ENCODE data around the gene CNTNAP2. TPM values are rescaled to one million over a fixed set of nuclear protein-coding genes. Genes with fewer than 3 reads are reported as not detected.

The CNTNAP2 gene
- total RNA-seq, 4 donors from 2014 or later = 0.42 TPM; not detected in 3

DNA sequence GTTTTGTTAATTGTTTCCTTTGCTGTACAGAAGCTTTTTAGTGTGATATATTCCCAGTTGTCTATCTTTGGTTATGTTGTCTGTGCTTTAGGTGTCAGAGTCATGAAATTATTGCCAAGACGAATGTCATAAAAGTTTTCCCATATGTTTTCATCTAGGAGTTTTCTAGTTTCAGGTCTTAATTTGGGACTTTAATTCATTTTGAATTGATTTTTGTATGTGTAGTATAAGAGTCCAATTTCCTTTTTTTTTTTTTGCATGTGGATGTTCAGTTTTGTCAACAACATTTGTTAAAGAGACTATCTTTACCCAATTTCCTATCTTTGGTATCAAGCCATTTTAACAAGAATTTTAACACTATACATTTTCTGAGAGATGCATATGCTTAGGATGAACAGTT lies 432.2 kb downstream of the CNTNAP2 start:
- Histone ChIP-seq H3K9me3 (no peaks in the 10 kb centered on the region), H3K36me3 (no peaks in the 10 kb centered on the region), H3K27me3 (no peaks in the 10 kb centered on the region), H3K4me3 (no peak overlapping the region), H3K27ac (no peak overlapping the region), H3K4me1 (no peaks in the 10 kb centered on the region)
- DNase-seq (ENCODE audit: low spot score in 2 of 2) = no peak
- TF ChIP-seq EP300 (IDR thresholded peaks at IDR 0.05) = no peak
- no peak for TF ChIP-seq POLR2A (IDR thresholded peaks at IDR 0.05)
- TF ChIP-seq, protein P1, sequence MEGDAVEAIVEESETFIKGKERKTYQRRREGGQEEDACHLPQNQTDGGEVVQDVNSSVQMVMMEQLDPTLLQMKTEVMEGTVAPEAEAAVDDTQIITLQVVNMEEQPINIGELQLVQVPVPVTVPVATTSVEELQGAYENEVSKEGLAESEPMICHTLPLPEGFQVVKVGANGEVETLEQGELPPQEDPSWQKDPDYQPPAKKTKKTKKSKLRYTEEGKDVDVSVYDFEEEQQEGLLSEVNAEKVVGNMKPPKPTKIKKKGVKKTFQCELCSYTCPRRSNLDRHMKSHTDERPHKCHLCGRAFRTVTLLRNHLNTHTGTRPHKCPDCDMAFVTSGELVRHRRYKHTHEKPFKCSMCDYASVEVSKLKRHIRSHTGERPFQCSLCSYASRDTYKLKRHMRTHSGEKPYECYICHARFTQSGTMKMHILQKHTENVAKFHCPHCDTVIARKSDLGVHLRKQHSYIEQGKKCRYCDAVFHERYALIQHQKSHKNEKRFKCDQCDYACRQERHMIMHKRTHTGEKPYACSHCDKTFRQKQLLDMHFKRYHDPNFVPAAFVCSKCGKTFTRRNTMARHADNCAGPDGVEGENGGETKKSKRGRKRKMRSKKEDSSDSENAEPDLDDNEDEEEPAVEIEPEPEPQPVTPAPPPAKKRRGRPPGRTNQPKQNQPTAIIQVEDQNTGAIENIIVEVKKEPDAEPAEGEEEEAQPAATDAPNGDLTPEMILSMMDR (IDR thresholded peaks at IDR 0.05) = no peak
- 77 to 87% methylated on average over 1 of the region's 1 CpG for WGBS, 2 donors

- Histone ChIP-seq H3K4me1 (no peaks in the 10 kb centered on the region), H3K9me3 (no peaks in the 10 kb centered on the region), H3K27me3 (no peaks in the 10 kb centered on the region), H3K27ac (no peak overlapping the region), H3K36me3 (no peaks in the 10 kb centered on the region), H3K4me3 (no peak overlapping the region)
- DNase-seq (ENCODE audit: low spot score in 2 of 2) = no peak
- TF ChIP-seq EP300 (IDR thresholded peaks at IDR 0.05) (no peak), POLR2A (IDR thresholded peaks at IDR 0.05) (no peak)
- TF ChIP-seq, protein P1 (IDR thresholded peaks at IDR 0.05) = no peak
- WGBS, 2 donors = 79 to 87% methylated on average over 6 of the region's 6 CpGs
Measured at GRCh38 chr7:146554556-146554955, 438.0 kb downstream of the CNTNAP2 start.

- TF ChIP-seq EP300 (IDR thresholded peaks at IDR 0.05) = no peak
- TF ChIP-seq, protein P1 (IDR thresholded peaks at IDR 0.05) = no peak
- no peak for TF ChIP-seq POLR2A (IDR thresholded peaks at IDR 0.05)
- Histone ChIP-seq H3K36me3 (no peaks in the 10 kb centered on the region), H3K27ac (no peak overlapping the region), H3K9me3 (no peaks in the 10 kb centered on the region), H3K4me1 (no peaks in the 10 kb centered on the region), H3K4me3 (no peak overlapping the region), H3K27me3 (no peaks in the 10 kb centered on the region)
- 86% methylated on average over 4 of the region's 4 CpGs for WGBS, 2 donors
- no peak for DNase-seq (ENCODE audit: low spot score in 2 of 2)
Measured at GRCh38 chr7:146557971-146558469, 441.4 kb downstream of the CNTNAP2 start.

GRCh38 chr7:146565872-146566271 lies 449.3 kb downstream of the CNTNAP2 start:
- 72% methylated on average over 3 of the region's 3 CpGs for WGBS, 2 donors
- Histone ChIP-seq H3K27ac (no peak overlapping the region), H3K9me3 (no peaks in the 10 kb centered on the region), H3K36me3 (no peaks in the 10 kb centered on the region), H3K4me1 (no peaks in the 10 kb centered on the region), H3K27me3 (no peaks in the 10 kb centered on the region), H3K4me3 (no peak overlapping the region)
- DNase-seq (ENCODE audit: low spot score in 2 of 2) = no peak
- TF ChIP-seq EP300 (IDR thresholded peaks at IDR 0.05) (no peak), POLR2A (IDR thresholded peaks at IDR 0.05) (no peak)
- TF ChIP-seq, protein P1 (IDR thresholded peaks at IDR 0.05) = no peak

GRCh38 chr7:146575903-146576302 lies 459.3 kb downstream of the CNTNAP2 start:
- Histone ChIP-seq H3K4me1 (no peaks in the 10 kb centered on the region), H3K27ac (no peak overlapping the region), H3K4me3 (no peak overlapping the region), H3K9me3 (no peaks in the 10 kb centered on the region), H3K36me3 (no peaks in the 10 kb centered on the region), H3K27me3 (no peaks in the 10 kb centered on the region)
- no peak for TF ChIP-seq POLR2A (IDR thresholded peaks at IDR 0.05)
- no peak for TF ChIP-seq EP300 (IDR thresholded peaks at IDR 0.05)
- DNase-seq (ENCODE audit: low spot score in 2 of 2) = no peak
- WGBS, 2 donors = 35 to 54% methylated on average over 2 of the region's 2 CpGs

- Histone ChIP-seq H3K4me3 (no peak overlapping the region), H3K4me1 (no peaks in the 10 kb centered on the region), H3K27me3 (no peaks in the 10 kb centered on the region), H3K9me3 (no peaks in the 10 kb centered on the region), H3K36me3 (no peaks in the 10 kb centered on the region), H3K27ac (no peak overlapping the region)
- TF ChIP-seq EP300 (IDR thresholded peaks at IDR 0.05) = no peak
- TF ChIP-seq, protein P1 (IDR thresholded peaks at IDR 0.05) = no peak
- TF ChIP-seq POLR2A (IDR thresholded peaks at IDR 0.05) = no peak
- WGBS, 2 donors = 78 to 88% methylated on average over 1 of the region's 1 CpG
- DNase-seq (ENCODE audit: low spot score in 2 of 2) = no peak
Measured at GRCh38 chr7:146591976-146592375, 475.4 kb downstream of the CNTNAP2 start.

Data from tibial nerve (tissue), 4 donors.